HCT116 (cell line): ENCODE results near the gene NACC2. TPM values are rescaled to one million over a fixed set of nuclear protein-coding genes. Genes with fewer than 3 reads are reported as not detected.

Experiments
- ATAC-seq: fragments of 200-7000 bp; cut with Tn5 transposase; 2 replicates; pipeline ENCODE4 v1.9.1; 2020; ENCODE audit warnings: mild to moderate bottlenecking, moderate library complexity
- BruUV-seq: library from RNA; stranded (reverse); fragments of 400-500 nt; replicated peaks from 2 replicates; lab custom pipeline; 2021; lab: Mats Ljungman, UMichigan
- CTCF ChIA-PET: fragments of 300-600 bp; sonication (Branson Sonifier 250); formaldehyde crosslinking; loops from one replicate; lab custom pipeline; 2021; ENCODE audit warnings: antibody characterized with exemption; lab: Charles Lee
- POLR2A ChIA-PET: fragments of 300-600, 350-600 bp; sonication (Branson Sonifier 250); formaldehyde crosslinking; loops from one replicate; lab custom pipeline; 2021; ENCODE audit warnings: antibody characterized with exemption; lab: Charles Lee
- RAD21 ChIA-PET, 2 experiments: fragments of 300-600 bp; sonication (Branson Sonifier 250); formaldehyde crosslinking; loops; one replicate each; lab custom pipeline; 2023; ENCODE audit warnings: low total read pairs in 2 of 2; ENCODE audit not compliant: uncharacterized antibody in 2 of 2, unreplicated experiment in 2 of 2, low non-redundant PET in 1 of 2; lab: Charles Lee
- DNase-seq: peaks from one replicate; pipeline ENCODE4 v3.0.0-alpha.2; 2010; ENCODE audit warnings: low read depth, low spot score
- H2AFZ ChIP-seq: fragments of 200-600 bp; shearing (Covaris generic), sonication (generic); 2 replicates; pipeline ENCODE4 v1.6.1; 2017; ENCODE audit warnings: low read depth, mixed run types, mixed read lengths, antibody characterized with exemption, low read length; ENCODE audit not compliant: poor library complexity, severe bottlenecking
- H3K27ac ChIP-seq: 2 replicates; pipeline ENCODE4 v1.5.1; 2012; ENCODE audit warnings: low read depth, low read length
- H3K27me3 ChIP-seq: fragments of 200-600 bp; sonication (generic); 2 replicates; pipeline ENCODE4 v1.6.1; 2016; ENCODE audit warnings: mixed run types, low read length, mixed read lengths; ENCODE audit not compliant: insufficient read depth
- H3K36me3 ChIP-seq, 2 experiments: fragments of 200-500 bp in 1 of 2; fragments of 200-600 bp in 1 of 2; sonication (Bioruptor generic) in 1 of 2; sonication (generic) in 1 of 2; 2 replicates each; pipeline versions ENCODE4 v1.5.1 to v1.6.1; 2014 to 2016; ENCODE audit warnings: low read length in 2 of 2, inconsistent platforms in 1 of 2, mixed read lengths in 1 of 2, mixed run types in 1 of 2; ENCODE audit not compliant: insufficient read depth in 2 of 2, control insufficient read depth in 1 of 2
- H3K4me1 ChIP-seq, 2 experiments: fragments of 200-600 bp in 1 of 2; sonication (generic) in 1 of 2; 2 replicates each; pipeline versions ENCODE4 v1.5.1 to v1.6.1; 2012 to 2017; ENCODE audit warnings: low read length in 2 of 2, inconsistent platforms in 1 of 2, mild to moderate bottlenecking in 1 of 2, mixed read lengths in 1 of 2, mixed run types in 1 of 2, moderate library complexity in 1 of 2; ENCODE audit not compliant: insufficient read depth in 2 of 2, control insufficient read depth in 1 of 2
- H3K4me2 ChIP-seq: fragments of 200-600 bp; sonication (generic); 2 replicates; pipeline ENCODE4 v1.6.1; 2017; ENCODE audit warnings: mixed run types, low read length, mixed read lengths
- H3K4me3 ChIP-seq, 2 experiments: fragments of 200-600 bp in 1 of 2; sonication (generic) in 1 of 2; replicated peaks in 1 of 2; 2 replicates each; pipeline ENCODE4 v1.5.1; 2011 to 2016; ENCODE audit warnings: low read length in 2 of 2, control low read depth in 1 of 2, low read depth in 1 of 2, mild to moderate bottlenecking in 1 of 2, mixed read lengths in 1 of 2, mixed run types in 1 of 2
- H3K79me2 ChIP-seq: fragments of 200-600 bp; sonication (generic); 2 replicates; pipeline ENCODE4 v1.6.1; 2017; ENCODE audit warnings: mild to moderate bottlenecking, mixed run types, low read length, moderate library complexity, mixed read lengths; ENCODE audit not compliant: insufficient read depth
- H3K9ac ChIP-seq: fragments of 200-600 bp; sonication (generic); 2 replicates; pipeline ENCODE4 v1.6.1; 2016; ENCODE audit warnings: low read length, mixed read lengths
- H3K9me2 ChIP-seq: fragments of 200-600 bp; sonication (generic), shearing (Covaris generic); 2 replicates; pipeline ENCODE4 v1.6.1; 2017; ENCODE audit warnings: mixed run types, mild to moderate bottlenecking, moderate library complexity; ENCODE audit not compliant: insufficient read depth
- H3K9me3 ChIP-seq, 2 experiments: fragments of 200-500 bp in 1 of 2; fragments of 200-600 bp in 1 of 2; sonication (Bioruptor generic) in 1 of 2; sonication (generic) in 1 of 2; 2 replicates each; pipeline ENCODE4 v1.6.1; 2014 to 2017; ENCODE audit warnings: low read length in 2 of 2, mixed read lengths in 2 of 2, inconsistent platforms in 1 of 2, low read depth in 1 of 2, mild to moderate bottlenecking in 1 of 2, mixed run types in 1 of 2, moderate library complexity in 1 of 2; ENCODE audit not compliant: control insufficient read depth in 1 of 2, insufficient read depth in 1 of 2
- H4K20me1 ChIP-seq: fragments of 200-600 bp; sonication (generic), shearing (Covaris generic); 2 replicates; pipeline ENCODE4 v1.6.1; 2017; ENCODE audit warnings: mixed run types, mild to moderate bottlenecking, moderate library complexity; ENCODE audit not compliant: insufficient read depth
- ATF3 ChIP-seq: IDR thresholded peaks from 2 replicates; pipeline ENCODE4 v1.6.1; 2012
- CEBPB ChIP-seq: IDR thresholded peaks from 2 replicates; pipeline ENCODE4 v1.6.1; 2012; ENCODE audit warnings: low read depth
- CTCF ChIP-seq, 3 experiments: fragments of 200-600 bp in 1 of 3; sonication (generic) in 1 of 3; IDR thresholded peaks in 2 of 3; conservative IDR thresholded peaks in 1 of 3; 2 replicates each; pipeline ENCODE4 v1.5.1; 2012 to 2017; ENCODE audit warnings: low read depth in 2 of 3, low read length in 2 of 3, antibody characterized with exemption in 1 of 3, borderline replicate concordance in 1 of 3, control low read depth in 1 of 3, mild to moderate bottlenecking in 1 of 3, mixed read lengths in 1 of 3, mixed run types in 1 of 3, moderate library complexity in 1 of 3; ENCODE audit not compliant: insufficient read depth in 1 of 3
- ELF1 ChIP-seq: IDR thresholded peaks from 2 replicates; pipeline ENCODE4 v1.6.1; 2012; ENCODE audit warnings: low read depth, borderline replicate concordance
- JUND ChIP-seq: IDR thresholded peaks from 2 replicates; pipeline ENCODE4 v1.6.1; 2012
- MAX ChIP-seq: IDR thresholded peaks from 2 replicates; pipeline ENCODE4 v1.6.1; 2012
- POLR2AphosphoS5 ChIP-seq: IDR thresholded peaks from 2 replicates; pipeline ENCODE4 v1.6.1; 2011; ENCODE audit warnings: mild to moderate bottlenecking, low read depth, low read length, moderate library complexity
- RAD21 ChIP-seq: IDR thresholded peaks from 2 replicates; pipeline ENCODE4 v1.6.1; 2012; ENCODE audit warnings: low read depth, mild to moderate bottlenecking
- REST ChIP-seq: IDR thresholded peaks from 2 replicates; pipeline ENCODE4 v1.6.1; 2012; ENCODE audit warnings: low read depth
- TCF7L2 ChIP-seq: IDR thresholded peaks from 2 replicates; pipeline ENCODE4 v1.7.0; 2011; ENCODE audit warnings: borderline replicate concordance, inconsistent platforms; ENCODE audit not compliant: insufficient read depth, insufficient read length; ENCODE audit errors: extremely low read depth
- ZBTB33 ChIP-seq: IDR thresholded peaks from 2 replicates; pipeline ENCODE4 v1.6.1; 2011; ENCODE audit warnings: mild to moderate bottlenecking, low read length, moderate library complexity; ENCODE audit not compliant: insufficient replicate concordance; ENCODE audit errors: extremely low read depth
- ZFX ChIP-seq: fragments of 450-650 bp; IDR thresholded peaks from 2 replicates; pipeline ENCODE4 v1.6.1; 2017
- intact Hi-C: fragments of 100-400 bp; cut with micrococcal nuclease; formaldehyde crosslinking; loops from 2 replicates; pipeline ENCODE4 v1.10.0; 2022
- total RNA-seq: library from RNA; stranded (reverse); gene quantifications from one replicate; pipeline ENCODE4 v1.2.1, GENCODE V29; 2021; ENCODE audit not compliant: unreplicated experiment

The NACC2 gene
- total RNA-seq, 1 experiment from 2014 or later, result 27.8 TPM

DNA sequence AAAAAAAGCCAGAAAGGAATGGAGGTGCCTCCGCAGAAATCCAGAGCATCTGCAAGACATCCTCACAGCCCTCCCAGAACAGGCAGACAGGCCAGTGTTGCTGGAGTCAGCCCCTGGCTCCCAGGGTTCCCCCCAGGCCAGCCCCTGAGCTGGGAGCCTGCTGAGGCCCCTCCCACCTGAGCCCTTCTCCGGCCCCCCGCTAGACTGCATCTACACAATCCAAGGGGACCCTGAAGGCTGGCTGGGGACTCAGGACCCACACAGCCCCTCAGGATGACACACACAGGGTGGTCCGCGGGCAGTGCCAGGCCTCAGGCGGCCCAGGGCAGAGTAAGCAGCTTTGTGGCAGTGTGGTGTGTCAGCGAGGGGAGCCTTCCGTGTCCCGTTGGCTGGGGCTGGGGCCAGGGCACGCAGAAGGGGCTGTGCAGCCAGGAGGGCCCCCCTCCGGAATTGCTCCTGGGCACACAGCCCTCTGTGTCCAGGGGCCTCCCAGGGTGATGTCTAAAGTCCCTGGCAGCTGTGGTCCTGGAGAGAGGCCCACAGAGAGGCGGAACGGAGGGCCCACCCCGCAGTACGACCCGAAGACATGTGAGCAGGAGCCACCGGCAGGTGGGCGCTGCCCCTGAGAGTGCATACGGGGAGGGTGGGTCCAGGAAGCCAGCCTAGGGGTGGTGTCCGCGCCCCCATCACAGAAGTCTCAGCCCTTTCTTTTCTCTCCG lies 20.7 kb upstream of the NACC2 start (continued):
- no peak for TF ChIP-seq CTCF (IDR thresholded peaks at IDR 0.05 in 2 of 3, conservative IDR thresholded peaks at IDR 0.05 in 1 of 3; ENCODE audit: borderline replicate concordance in 1 of 3, insufficient read depth in 1 of 3, low read depth in 2 of 3, low read length in 2 of 3)

DNA sequence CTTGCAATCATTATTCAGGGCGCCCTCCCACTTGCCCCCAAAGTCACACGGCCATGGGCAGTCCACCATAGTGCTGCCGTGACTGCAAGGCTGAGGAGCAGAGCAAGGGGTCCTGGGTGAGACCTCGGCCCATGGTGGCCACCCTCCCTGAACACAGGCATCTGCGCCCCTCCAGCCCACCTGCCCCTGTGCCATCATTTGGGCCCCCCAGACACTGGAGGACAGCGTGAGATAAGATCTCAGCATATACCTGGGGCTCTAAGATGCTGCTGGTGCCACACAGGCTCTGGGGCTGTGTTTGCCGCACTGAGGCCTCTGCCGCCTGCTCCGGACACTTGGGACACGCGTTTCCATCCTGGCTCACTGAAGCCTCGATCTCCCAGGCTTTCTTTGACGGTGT lies 20.1 kb upstream of the NACC2 start:
- POLR2A ChIA-PET, result no interaction called here
- no peak overlapping the region for H3K4me3 ChIP-seq
- no peak overlapping the region for H2AFZ ChIP-seq
- H3K79me2 ChIP-seq, result peaks cover 25% of the 10 kb centered on the region; the same call in 1 of the 2 replicates
- no peaks in the 10 kb centered on the region for H3K36me3 ChIP-seq
- H4K20me1 ChIP-seq, result no peaks in the 10 kb centered on the region
- peak overlapping the region; percentile 40; the same call in 1 of the 2 replicates for H3K4me2 ChIP-seq
- no peaks in the 10 kb centered on the region for H3K9me2 ChIP-seq
- DNase-seq (no peak), ATAC-seq (no peak)
- H3K9me3 ChIP-seq, result no peaks in the 10 kb centered on the region
- CTCF ChIA-PET, result no interaction called here
- H3K4me1 ChIP-seq, result peaks cover 19 to 58% of the 10 kb centered on the region in 2 experiments
- RAD21 ChIA-PET, result no interaction called here
- H3K9ac ChIP-seq, result peak overlapping the region; percentile 12; the same call in 1 of the 2 replicates
- intact Hi-C loops, result no loop called here
- no peak overlapping the region; the same call in 1 of the 2 replicates for H3K27ac ChIP-seq
- no TSS peak for BruUV-seq
- no peaks in the 10 kb centered on the region for H3K27me3 ChIP-seq
- no peak for TF ChIP-seq CEBPB
- no peak for TF ChIP-seq ZFX
- TF ChIP-seq POLR2AphosphoS5, result no peak; the same call in 1 of the 2 replicates
- no peak for TF ChIP-seq ELF1
- TF ChIP-seq CTCF (IDR thresholded peaks at IDR 0.05 in 2 of 3, conservative IDR thresholded peaks at IDR 0.05 in 1 of 3; ENCODE audit: borderline replicate concordance in 1 of 3, insufficient read depth in 1 of 3, low read depth in 2 of 3, low read length in 2 of 3), result no peak
- no peak for TF ChIP-seq RAD21
- no peak for TF ChIP-seq TCF7L2
- TF ChIP-seq ZBTB33, result no peak
- no peak for TF ChIP-seq ATF3
- no peak for TF ChIP-seq JUND
- no peak for TF ChIP-seq MAX
- no peak for TF ChIP-seq REST
